ENCODE measurements around the gene C1GALT1.
A peak's percentile ranks its signal among the peaks of the same experiment; 100 is the strongest.
"Not testable (repeated sequence)": the region's sequence is repeated elsewhere in the genome, so short reads cannot be mapped to it uniquely, and the experiment has no call there.

The C1GALT1 gene

GRCh38 chr7:7169296-7169695, 13.0 kb upstream of the C1GALT1 start:
- no peak for DNase-seq

GRCh38 chr7:7173956-7174632, 8.2 kb upstream of the C1GALT1 start:
- DNase-seq = no peak

DNA sequence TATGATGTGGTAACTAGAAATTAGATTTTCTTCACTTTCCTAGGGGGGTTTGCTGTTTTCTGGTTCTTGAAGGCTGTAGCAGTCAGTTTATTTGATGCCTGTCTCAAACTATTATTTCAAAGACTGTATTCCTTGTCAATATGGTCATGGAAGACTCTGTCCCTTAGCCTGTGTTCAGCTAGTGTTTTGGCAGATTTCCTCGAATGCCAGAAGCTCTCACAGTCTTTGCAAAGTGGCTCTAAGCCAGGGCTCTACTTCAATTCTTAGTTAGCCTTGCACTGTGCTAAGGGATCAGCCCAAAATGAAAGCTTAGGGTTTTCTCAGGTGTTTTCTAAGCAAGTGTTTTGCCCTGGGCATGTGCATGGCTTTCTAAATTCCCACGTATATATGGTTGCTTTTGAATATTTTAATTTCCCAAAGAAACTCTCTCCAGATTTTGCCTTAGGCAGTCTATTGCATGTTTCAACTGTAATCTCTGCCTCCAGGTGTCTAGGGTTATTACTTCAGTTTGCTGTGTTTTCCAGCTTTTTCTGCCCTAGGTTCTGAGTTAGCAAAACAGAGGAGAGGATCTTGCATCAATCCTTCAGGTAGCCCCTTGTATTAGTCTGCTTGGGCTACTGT, 7.2 kb upstream of the C1GALT1 start:
- no peak for DNase-seq

DNA sequence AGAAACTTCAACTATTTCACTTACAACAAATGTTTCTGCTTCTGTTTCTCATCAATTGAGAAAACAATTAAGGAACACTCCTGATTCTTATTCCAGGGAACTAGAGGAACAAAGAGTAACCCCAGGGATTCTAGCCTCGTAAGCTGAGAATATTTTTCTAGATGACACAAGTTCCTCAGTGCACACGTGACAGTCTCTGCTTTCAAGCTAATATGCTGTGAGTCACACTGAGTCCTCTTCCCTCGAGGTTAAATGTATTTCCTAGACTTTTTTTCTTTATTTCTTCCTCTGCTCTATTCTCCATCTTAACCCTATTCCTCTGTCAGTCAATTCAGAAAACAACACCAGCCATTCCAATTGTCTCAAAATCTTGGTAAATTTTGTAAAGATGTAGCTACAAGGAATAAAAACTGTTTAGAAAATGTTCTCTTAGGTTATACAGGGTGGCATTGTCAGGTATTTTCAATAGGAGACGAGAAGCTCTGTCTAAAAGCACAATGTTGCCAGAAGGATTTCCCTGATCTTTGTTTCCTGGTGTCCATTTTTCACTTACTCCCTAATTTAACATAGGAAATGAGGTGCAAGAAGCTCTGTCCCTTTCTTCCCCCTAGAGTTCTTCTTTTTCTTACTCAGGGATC, 5.8 kb upstream of the C1GALT1 start:
- DNase-seq = peak in 2 of 56 donors; percentile 6 to 11

DNA sequence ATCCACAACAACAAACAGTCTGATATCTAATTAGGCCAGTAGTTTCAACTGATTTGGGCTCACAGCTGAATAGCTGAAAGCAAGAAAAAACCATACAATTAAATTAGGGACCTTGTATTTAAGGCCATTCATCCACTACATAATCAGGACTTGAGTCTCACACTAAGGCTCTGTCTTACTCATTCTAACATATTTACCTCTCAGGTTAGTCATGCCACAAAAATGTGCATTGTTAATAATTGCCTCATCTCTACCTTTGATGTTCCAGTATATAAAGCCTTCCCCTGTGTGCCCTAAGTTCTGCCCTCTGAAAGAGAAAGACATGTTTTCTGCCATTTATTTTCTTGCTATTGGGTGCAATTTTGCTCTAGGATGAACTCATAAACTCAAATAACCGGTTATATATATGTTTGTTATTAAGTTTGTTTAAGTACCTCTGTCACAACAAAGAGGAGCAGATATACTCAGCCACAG, 5.3 kb upstream of the C1GALT1 start:
- no peak for DNase-seq

- no peak for DNase-seq
Measured at GRCh38 chr7:7178081-7178480, 4.3 kb upstream of the C1GALT1 start.

GRCh38 chr7:7178906-7179305, 3.4 kb upstream of the C1GALT1 start:
- DNase-seq = no peak

DNA sequence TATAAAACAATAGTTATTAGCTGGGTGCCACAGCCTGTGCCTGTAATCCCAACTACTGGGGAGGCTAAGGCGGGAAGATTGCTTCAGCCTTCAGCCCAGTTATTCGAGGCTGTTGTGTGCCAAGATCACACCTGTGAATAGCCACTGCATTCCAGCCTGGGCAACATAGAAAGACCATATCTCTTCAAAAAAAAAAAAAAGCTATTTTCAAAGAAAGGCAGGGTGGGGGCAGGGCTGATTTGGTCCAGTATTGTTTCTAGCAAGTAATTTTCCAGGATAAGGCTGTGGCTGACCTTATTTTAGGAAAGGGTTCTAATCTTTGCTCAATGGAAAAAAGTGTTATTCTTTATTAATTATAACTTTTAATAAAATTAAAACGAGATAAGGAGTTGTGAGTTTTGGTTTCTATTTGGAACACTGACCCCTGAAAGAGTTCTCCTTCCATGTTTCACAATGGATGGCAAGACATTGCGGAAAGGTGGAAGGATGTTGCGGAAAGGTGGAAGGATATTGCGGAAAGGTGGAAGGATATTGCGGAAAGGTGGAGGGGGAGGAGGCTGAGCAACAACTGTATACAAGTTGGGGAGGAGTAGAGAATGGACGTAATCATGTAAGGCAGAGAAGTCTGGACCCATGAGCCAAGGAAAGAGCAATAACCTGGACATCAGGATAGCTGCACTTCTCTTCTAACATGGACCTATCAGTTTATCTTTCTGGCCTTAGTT, 1.5 kb upstream of the C1GALT1 start:
- no peak for DNase-seq

DNA sequence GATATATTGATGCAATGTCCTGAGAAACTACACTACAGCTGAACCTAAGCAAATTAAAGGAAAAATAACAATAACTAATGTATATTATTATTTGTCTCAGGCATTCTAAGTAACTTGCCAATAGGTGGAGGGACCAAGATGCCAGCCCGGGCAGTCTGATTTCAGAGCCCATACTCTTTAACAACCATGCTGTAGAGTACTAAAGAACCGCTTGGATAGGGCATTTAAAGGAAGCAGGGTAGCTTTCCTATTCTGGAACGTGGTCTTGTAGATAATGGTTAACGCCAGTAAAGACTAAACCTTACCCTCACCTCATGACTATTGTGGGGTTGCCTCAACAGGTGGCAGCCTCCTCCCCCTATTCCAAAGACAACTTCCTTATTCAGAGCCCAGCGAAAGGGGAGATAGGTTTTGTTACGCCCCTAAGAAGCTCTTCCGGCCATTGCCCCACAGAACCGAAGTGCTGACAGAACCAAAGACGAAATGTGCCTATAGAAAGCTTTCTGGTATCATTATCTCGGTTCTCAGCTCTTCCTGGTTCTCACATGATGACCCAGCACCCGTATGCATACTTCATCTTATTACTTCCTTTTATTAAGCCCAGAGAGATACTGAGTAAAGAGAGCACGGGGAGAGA, 707 bp upstream of the C1GALT1 start:
- peak in 19 of 56 donors; percentile 3 to 71 (median 43) for DNase-seq

DNA sequence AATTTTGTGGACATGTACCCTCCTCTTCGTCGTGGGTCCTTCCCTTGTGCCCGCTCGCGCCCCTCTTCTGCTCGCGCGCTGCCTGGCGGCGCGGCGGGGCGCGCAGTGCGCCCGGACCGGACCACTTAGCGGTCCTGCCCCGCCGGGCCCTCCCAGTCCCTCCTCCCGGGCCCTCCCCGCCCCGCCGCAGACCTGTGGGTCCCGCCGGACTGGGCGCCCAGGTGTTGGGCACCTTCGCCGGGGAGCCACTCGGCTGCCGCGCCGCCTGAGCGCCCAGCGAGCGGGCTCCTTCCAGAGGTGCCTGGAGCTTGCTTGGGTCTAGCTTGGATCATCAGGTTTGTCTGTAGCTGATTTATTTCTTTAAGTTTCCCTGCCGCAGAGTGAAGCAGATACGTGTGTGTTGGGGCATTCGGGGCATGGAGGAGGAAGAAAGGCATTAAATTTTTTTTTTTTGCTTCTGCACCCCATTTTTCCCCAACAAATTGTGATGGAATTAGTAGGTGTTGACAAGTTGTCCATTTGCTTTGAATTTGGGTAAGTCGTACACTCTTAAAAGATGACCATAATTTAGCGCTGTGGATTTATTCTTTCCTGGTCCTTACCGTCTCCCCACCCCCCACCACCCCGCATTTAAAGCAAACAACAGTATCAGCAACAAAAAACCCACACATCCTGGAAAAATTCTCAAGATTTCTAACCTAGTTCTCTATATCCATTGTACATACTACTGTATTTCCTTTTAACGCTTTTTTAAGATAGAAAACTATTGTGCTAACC, 905 bp downstream of the C1GALT1 start:
- DNase-seq = peak in 25 of 56 donors; percentile 3 to 73 (median 56)

DNA sequence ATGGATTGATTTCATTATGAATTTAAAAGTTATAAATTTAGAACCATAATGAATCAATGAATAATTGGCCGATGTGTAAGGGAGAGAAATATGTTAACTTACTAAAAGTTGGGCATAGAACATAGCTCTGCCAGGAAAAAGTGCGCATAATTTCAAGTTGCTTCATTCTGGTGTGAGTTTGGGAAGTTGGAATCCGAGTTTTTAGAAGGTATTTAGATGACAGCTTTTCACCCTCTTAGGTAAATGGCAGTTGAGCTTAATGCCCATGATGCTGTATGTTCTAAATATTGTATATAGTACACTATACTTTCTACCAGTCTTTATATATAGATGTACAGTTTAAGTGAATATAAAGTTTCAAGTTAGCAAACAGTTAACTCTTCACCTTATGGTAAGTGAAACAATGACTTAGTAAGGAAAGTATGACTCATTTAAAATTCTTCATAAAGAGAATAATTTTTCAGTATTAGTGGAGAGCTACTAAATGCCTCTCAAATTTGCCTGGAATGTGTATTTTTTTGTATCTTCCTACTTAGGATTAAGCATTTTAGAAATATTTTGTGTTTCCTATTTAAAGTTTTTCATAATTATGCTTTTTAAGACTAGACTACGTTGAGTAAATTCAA, 1.6 kb downstream of the C1GALT1 start:
- DNase-seq = no peak

GRCh38 chr7:7185371-7185989, 3.1 kb downstream of the C1GALT1 start:
- DNase-seq = no peak

GRCh38 chr7:7188091-7188490, 5.7 kb downstream of the C1GALT1 start:
- DNase-seq = no peak

DNA sequence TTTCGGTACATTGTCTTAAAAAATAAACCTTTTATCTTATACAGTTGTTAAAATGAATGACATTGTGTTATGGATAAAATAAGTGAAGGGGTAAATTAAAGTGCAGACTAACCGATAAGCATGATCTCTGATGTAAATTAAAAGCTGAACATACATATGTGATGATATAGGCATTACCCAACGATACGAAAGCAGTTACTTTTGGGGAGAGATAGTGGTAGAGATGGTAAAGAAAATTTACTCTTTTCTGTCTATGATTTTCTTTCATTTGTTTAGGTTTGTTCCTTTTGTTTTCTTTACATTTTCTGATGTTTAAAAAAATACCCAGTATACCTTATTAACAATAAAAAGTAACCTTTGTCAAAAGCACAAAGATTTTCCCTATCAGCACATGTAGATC, 6.4 kb downstream of the C1GALT1 start:
- no peak for DNase-seq

DNA sequence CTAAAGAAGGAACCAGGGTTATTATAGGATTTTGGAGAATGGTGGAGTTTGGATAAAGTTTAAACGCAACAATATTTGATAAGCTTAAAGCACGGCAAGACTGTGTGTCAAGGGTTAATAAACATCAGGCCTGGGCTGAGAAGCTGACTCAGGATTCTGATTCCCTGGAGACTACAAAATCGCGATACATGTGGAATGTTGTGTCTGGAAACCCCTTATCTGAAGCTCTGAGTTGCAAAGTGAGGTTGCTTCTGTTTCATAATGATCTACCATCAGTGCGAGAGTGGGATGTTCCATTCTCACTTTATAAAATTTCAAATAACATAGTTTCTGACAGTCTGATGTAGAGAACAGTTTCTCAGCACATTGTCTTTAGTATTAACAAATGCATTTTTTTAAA, 7.8 kb downstream of the C1GALT1 start:
- no peak for DNase-seq

DNA sequence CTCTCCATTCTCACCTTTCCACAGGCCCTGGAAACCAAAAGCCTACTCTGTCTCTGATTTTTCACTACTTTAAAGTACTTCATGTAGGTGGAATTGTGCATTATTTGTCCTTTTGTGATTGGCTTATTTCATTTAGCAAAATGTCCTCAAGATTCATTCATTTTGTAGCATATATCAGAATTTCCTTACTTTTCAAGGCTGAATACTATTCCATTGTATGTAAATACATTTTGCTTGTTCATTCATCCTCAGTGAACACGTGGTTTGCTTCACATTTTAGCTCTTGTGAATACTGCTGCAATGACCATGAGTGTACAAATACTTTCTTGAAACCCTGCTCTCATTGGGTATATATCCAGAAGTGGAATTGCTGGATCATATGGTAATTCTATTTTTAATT, 8.8 kb downstream of the C1GALT1 start:
- DNase-seq = no peak

DNA sequence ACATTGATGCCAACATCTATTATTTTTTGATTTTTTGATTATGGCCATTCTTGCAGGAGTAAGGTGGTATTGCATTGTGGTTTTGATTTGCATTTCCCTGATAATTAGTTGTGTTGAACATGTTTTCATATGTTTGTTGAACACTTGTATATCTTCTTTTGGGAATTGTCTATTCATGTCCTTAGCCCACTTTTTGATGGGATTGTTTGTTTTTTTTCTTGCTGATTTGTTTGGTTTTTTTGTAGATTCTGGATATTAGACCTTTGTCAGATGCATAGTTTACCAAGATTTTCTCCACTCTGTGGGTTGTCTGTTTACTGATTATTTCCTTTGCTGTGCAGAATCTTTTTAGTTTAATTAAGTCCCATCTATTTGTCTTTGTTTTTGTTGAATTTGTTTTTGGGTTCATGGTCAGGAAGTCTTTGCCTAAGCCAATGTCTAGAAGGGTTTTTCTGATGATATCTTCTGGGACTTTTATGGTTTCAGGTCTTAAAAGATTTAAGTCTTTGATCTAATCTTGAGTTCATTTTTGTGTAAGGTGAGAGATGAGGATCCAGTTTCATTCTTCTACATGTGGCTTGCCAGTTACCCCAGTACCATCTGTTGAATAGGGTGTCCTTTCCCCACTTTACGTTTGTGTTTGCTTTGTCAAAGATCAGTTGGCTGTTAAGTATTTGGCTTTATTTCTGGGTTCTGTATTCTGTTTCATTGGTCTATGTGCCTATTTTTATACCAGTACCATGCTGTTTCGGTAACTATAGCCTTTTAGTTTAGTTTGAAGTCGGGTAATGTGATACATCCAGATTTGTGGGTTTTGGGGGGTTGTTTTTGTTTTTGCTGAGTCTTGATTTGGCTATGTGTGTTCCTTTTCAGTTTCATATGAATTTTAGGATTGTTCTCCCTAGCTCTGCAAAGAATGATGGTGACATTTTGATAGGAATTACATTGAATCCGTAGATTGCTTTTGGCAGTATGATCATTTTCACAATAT, 10.7 kb downstream of the C1GALT1 start:
- DNase-seq = not testable (repeated sequence)

DNA sequence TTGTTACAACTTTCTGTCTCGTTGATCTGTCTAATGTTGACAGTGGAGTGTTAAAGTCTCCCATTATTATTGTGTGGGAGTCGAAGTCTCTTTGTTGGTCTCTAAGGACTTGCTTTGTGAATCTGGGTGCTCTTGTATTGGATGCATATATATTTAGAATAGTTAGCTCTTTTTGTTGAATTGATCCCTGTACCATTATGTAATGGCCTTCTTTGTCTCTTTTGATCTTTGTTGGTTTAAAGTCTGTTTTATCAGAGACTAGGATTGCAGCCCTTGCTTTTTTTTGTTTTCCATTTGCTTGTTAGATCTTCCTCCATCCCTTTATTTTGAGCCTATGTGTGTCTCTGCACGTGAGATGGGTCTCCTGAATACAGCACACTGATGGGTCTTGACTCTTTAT, 17.2 kb downstream of the C1GALT1 start:
- not testable (repeated sequence) for DNase-seq

All from nucleus accumbens (tissue), 56 donors.